Skin of body (tissue), 2 donors: ENCODE data around the gene CPLX1. TPM values are rescaled to one million over a fixed set of nuclear protein-coding genes. Genes with fewer than 3 reads are reported as not detected.
"Not testable (repeated sequence)": the region's sequence is repeated elsewhere in the genome, so short reads cannot be mapped to it uniquely, and the experiment has no call there.

ENCODE experiments used
- DNase-seq: peaks from one replicate; lab custom pipeline; 2025; lab: John Stamatoyannopoulos, UW
- total RNA-seq: library from RNA; depleted of rRNA; stranded (reverse); fragments of >200 nt; gene quantifications from one replicate; pipeline ENCODE4 v1.2.3, GENCODE V29; 2014

The CPLX1 gene
- total RNA-seq, 1 donor from 2014 or later, result 0.30 TPM

DNA sequence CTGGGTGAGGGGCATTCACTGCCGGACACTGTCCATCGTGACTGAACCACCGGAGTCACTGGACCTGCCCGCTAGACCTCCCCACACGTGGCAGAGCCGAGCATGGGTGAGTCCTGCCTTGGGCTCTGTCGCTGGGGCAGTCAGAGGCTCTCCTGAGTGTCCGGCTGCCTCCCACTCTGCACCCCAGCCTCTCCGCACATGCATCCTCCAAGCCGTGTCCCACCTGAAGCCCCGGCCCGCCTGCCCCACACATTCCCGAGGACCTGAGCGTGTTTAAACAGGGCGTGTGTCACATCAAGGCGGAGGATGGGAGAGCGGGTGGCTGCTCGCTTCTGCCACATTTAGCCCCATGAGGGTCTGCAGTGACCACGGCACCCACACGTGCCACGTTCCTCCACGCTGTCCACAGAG, 4.7 kb downstream of the CPLX1 start:
- DNase-seq, result no peak

DNA sequence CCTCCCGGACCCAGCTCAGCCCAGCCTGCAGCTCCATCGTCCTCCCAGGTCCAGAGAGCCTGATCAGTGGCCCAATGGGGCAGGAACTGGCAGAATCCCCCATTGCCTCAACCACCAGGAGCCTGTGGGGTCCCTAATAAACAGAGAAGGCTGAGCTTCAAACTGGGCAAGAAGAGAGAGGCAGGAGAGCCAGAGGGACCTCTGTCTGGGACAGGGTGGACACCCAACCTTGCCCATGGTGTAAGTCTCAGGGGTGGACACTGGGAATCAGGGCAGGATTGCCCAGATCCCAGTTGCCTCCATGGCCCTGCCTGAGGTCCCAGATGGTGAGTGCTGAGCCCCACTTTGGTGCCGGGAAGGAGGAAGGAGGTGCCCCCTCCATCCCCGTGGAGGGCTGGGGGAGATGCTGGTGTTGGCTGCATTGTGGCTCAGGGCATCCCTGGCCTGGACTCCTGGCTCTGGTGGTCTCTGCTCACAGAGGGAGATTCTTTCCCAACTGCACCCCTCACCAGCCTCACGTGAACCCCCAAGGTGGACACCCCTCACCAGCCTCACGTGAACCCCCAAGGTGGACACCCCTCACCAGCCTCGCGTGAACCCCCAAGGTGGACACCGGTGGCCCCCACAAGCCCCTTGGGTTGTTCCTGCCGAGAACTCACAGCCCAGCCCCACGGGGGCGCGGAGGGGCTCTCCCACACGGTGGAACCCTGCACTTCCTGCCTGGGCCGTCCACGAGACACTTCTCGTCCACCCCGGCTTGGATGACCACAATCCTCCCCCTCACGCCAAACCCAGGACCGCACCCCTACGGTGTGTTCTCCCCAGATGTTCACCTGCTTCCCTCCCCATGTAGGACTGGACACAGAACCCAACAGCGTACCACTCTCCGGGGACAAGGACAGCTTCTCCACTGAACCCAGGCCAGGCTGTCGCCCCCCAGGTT, 5.4 kb downstream of the CPLX1 start:
- DNase-seq, result no peak

DNA sequence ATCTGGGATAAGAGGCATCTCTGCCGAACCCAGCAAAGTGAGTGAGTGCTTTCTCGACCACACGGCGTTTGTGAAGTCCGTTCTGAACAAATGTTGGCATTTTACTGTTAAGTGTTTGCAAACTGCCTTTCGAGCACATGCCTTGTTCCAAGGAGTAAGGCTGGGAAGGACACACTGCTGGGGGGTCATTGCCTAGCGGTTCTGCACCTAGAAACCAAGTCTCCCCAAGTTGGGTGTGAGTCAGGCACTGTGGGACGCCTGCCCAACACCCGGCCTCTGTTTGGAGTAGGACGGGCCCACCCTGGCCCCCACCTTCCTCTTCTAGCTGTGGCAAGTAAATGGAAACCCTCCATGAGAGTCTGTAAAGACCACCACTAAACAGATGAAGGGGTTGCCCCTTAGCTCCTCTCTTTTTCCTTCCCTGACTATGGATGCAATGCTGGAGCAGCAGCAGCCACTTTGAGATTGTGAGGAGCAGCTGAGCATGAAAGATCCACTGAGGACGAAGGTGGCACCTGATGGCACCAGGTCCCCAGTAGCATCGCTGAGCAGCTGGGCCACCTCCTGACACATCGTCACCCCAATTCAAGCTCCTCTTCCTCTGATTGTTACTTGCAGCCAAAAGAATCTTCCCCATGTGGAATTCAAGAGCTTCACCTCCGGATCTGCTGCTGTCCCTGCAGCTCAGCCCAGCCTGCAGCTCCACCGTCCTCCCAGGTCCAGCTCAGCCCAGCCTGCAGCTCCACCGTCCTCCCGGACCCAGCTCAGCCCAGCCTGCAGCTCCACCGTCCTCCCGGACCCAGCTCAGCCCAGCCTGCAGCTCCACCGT, 6.3 kb downstream of the CPLX1 start:
- DNase-seq, result no peak

- no peak for DNase-seq
These were observed 7.6 kb downstream of the CPLX1 start for GRCh38 chr4:818106-818921.

DNA sequence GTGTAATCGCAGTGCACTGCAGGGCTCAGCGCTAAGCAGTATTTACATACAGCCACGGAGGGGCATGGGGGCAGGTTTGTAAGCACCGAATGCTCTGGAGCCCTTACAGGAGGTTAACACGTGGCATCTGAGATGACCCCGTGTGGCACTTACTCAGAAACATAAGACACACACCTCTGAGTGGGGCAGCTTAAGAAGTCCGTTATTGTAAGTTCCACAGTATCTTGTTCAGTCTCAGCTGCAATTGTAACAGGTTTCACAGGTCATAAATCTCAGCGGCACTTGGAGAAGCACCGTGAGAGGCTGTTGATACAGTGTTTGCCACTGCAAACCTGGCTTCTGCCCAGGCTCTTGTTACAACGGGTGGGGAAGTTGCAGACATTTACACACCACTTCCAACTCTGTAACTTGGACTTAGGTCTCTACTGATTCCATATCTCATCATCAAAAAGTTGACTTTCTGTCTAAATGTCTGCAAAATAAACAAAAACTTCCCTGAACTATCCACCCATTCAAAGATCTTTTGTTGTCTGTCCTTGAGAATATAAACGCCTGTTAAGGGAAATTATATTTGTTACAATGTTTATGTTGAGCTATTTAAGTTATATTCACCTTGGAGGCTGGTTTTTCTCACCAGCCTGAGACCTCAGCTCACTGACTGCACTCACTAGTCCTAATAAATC, 10.3 kb downstream of the CPLX1 start:
- no peak for DNase-seq

- no peak for DNase-seq
These were observed 11.5 kb downstream of the CPLX1 start for GRCh38 chr4:814312-814850.

- DNase-seq, result no peak
These were observed 12.0 kb downstream of the CPLX1 start for GRCh38 chr4:813900-814299.

DNA sequence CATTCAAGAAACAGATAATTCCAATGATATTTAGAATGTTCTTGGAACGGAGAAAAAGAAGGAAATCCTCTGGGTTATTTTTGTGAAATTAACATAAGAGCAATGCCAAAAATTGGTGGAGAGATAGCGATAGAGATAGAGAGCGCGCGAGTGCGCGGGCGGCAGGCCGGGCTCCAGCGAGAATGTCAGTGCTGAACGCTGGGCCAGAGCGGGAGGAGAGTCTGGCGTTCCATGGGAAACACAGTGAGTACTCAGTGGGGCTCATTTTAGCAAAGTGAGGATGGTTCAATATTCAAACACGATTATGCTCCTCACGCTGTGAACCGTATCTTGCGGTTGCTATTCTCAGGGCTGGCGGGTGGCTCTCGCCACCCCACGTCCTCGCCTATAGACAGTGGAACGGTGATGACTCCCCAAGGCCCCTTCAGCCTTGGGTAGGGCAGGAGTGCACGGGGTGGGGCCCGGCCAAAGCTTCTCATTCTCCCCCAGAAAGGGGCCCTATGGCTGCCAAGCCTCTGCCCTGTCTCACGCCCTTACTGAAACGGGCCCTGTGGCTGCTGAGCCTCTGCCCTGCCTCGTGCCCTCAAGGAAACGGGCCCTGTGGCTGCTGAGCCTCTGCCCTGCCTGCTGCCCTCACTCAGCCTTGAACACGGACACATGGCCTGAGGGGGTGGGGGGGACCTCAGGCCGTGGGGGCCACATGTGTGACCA, 16.9 kb downstream of the CPLX1 start:
- DNase-seq, result no peak

DNA sequence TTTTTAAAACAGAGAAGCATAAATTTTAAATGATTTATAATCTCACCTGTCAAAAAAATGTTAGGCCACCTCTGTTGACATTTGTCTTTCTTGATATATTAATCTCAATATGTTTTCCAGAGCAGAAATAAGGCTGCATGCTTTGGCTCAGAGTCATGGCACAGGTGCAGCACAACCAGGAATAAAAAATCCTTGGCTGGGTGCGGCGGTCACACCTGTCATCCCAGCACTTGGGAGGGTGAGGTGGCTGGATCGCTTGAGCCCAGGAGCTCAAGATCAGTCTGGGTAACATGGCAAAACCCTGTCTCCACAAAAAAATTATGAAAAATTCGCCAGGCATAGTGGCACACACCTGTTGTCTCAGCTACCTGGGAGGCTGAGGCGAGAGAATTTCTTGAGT, 18.1 kb downstream of the CPLX1 start:
- no peak for DNase-seq

DNA sequence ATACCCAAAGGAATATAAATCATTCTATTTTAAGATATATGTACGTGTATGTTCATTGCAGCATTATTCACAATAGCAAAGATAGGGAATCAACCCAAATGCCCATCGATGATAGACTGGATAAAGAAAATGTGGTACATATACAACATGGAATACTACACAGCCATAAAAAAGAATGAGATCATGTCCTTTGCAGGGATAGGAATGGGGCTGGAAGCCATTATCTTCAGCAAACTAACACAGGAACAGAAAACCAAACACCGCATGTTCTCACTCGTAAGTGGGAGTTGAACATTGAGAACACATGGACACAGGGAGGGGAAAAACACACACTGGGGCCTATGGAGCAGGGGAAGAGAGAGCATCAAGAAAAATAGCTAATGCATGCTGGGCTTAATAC, 18.9 kb downstream of the CPLX1 start:
- not testable (repeated sequence) for DNase-seq

GRCh38 chr4:804804-805203, 21.1 kb downstream of the CPLX1 start:
- DNase-seq, result no peak

GRCh38 chr4:803884-804283, 22.0 kb downstream of the CPLX1 start:
- no peak for DNase-seq

- no peak for DNase-seq
These were observed 24.3 kb downstream of the CPLX1 start for GRCh38 chr4:801436-802124.

DNA sequence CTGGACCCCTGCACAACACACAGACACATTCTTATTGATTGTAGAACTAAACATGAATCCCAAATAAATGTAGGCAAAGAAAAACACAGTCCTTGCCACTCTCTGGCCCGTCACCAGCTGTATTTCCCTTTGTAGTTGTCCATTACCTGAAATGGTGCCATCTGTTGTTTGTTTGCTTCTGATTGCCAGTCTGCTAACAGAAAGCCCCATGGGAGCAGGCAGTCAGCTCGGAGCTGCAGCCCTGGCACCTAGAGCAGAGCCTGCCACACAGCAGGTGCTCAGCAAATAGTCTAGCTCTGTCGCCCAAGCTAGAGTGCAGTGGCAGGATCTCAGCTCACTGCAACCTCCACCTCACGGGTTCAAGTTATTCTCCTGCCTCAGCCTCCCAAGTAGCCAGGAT, 28.9 kb downstream of the CPLX1 start:
- DNase-seq, result no peak

DNA sequence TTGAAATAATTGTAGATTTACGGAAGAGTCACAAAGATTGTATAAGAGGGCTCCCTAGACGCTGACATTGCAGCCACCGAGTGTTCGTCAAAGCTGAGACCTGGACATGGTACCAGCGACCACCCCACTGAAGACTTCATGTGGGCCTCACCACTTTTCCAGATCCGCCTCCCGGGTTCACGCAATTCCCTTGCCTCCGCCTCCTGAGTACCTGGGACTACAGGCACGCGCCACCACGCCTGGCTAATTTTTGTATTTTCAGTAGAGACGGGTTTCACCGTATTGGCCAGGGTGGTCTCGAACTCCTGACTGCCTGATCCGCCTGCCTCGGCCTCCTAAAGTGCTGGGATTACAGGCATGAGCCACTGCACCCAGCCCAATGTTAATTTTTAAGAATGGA, 29.7 kb downstream of the CPLX1 start:
- DNase-seq, result no peak

DNA sequence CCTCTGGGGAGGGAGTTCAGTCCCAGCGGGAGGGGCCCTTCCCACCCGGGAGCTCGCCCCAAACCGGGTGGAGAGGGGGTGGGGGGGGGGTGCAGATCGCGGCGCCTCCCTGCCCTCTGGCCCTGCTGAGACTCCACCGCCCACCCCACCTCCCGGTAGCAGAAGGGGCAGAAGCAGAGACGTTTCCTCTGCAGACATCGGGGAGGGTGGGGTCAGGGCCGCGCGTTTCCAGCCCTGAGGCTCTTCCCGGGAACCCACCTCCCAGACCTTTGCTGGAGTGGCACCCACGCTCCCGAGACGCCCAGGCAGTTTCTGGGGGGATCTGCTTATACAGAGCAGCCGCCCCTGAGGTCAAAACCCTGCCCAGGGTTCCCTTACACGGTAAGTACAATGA, 30.2 kb downstream of the CPLX1 start:
- no peak for DNase-seq

GRCh38 chr4:794900-795725, 30.8 kb downstream of the CPLX1 start:
- DNase-seq, result no peak

DNA sequence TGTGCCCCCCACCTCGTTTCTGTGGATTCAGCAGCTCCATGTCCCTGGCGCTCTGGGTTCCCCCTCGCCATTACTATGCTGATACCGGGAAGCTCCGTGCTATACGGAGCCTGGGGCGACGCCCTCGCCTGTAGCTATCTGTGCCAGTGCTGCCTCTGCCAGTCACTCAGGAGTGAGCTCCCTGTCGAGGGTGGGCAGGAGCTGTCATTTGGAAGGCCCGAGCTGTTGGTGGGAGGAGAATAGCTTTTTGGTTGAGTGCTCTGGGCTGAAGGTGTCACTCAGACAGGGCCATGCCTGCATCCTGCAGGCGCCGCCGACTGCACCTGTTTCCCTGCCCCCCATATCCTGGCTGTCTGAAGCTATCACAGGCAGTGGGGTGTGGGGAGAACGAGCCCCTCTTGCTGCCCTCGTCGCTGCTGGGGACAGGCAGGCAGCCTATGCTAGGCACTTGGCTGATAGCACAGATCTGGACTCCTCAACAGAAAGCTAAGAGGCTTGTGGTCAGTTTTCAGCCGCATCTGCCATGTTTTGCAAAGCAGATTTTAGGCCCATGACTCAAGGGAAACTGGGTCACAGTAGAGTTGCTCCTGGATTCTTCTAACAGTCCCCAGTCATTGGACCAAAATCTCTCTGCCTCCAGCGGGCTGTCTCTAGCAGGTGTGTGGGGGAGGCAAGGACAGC, 31.8 kb downstream of the CPLX1 start:
- DNase-seq, result no peak
